ENCODE data around the gene SBF2. TPM values are rescaled to one million over a fixed set of nuclear protein-coding genes. Genes with fewer than 3 reads are reported as not detected.

SBF2 gene
- total RNA-seq, 1 experiment from 2014 or later = 31.3 TPM

GRCh38 chr11:10122326-10123197 lies 171.5 kb downstream of the SBF2 start:
- intact Hi-C loops (cut with micrococcal nuclease) = loop anchor here (2.0 kb wide), 1 partner anchor 26 kb away; no protein-coding TSS in a partner anchor
- peak overlapping the region; percentile 47; the same call in 1 of the 2 replicates for H3K4me3 ChIP-seq (ENCODE audit: low read length)
- no peak overlapping the region for H3K9ac ChIP-seq (ENCODE audit: low read length)
- CTCF ChIA-PET = interaction anchor here (0.5 kb wide), 1 partner anchor 472 kb away, joined by 3 read pairs; no protein-coding TSS in a partner anchor
- H3K4me1 ChIP-seq (ENCODE audit: insufficient read depth, low read length) = peaks cover 31% of the 10 kb centered on the region
- no peaks in the 10 kb centered on the region for H3K9me3 ChIP-seq (ENCODE audit: low read length)
- H3K27ac ChIP-seq (ENCODE audit: low read length) = peak overlapping the region; percentile 74
- no peak overlapping the region for H2AFZ ChIP-seq (ENCODE audit: low read length)
- 0 out of 2 replicates have a peak, but pooled peaks cover 4% of the 10 kb centered on the region for H3K79me2 ChIP-seq (ENCODE audit: low read length)
- TF ChIP-seq CTCF (conservative IDR thresholded peaks at IDR 0.05; ENCODE audit: low read depth, low read length) (no peak), EZH2phosphoT487 (IDR thresholded peaks at IDR 0.05; ENCODE audit: borderline replicate concordance, low read length) (no peak), EZH2 (IDR thresholded peaks at IDR 0.05; ENCODE audit: low read length, unreplicated experiment) (no peak)
- ATAC-seq (peak; percentile 94), DNase-seq (peak; percentile 94)
- H3K27me3 ChIP-seq (ENCODE audit: low read length) = no peaks in the 10 kb centered on the region
- no peaks in the 10 kb centered on the region for H3K9me2 ChIP-seq (replicated peaks; ENCODE audit: low read length)
- no TSS peak for BruUV-seq (replicated peaks)
- H3F3A ChIP-seq (ENCODE audit: low read length, unreplicated experiment) = no peaks in the 10 kb centered on the region
- H3K4me2 ChIP-seq (ENCODE audit: low read length) = peak overlapping the region; percentile 75
- no peaks in the 10 kb centered on the region for H3K36me3 ChIP-seq (ENCODE audit: low read depth, low read length)
- POLR2A ChIA-PET (ENCODE audit: unreplicated experiment) = interaction anchor here (0.5 to 0.7 kb wide), 4 partner anchors 145 to 584 kb away, joined by 3 to 4 read pairs (median 4); no protein-coding TSS in a partner anchor
- H4K20me1 ChIP-seq (ENCODE audit: low read length) = no peaks in the 10 kb centered on the region

- TF ChIP-seq EZH2 (IDR thresholded peaks at IDR 0.05; ENCODE audit: low read length, unreplicated experiment) (no peak), EZH2phosphoT487 (IDR thresholded peaks at IDR 0.05; ENCODE audit: borderline replicate concordance, low read length) (no peak)
- no peaks in the 10 kb centered on the region for H3K27me3 ChIP-seq (ENCODE audit: low read length)
- no peaks in the 10 kb centered on the region for H3F3A ChIP-seq (ENCODE audit: low read length, unreplicated experiment)
- ATAC-seq = no peak
- no peak overlapping the region for H3K4me3 ChIP-seq (ENCODE audit: low read length)
- 0 out of 2 replicates have a peak, but pooled peaks cover 4% of the 10 kb centered on the region for H3K79me2 ChIP-seq (ENCODE audit: low read length)
- CTCF ChIA-PET = no interaction called here
- POLR2A ChIA-PET (ENCODE audit: unreplicated experiment) = no interaction called here
- H2AFZ ChIP-seq (ENCODE audit: low read length) = no peak overlapping the region
- H3K4me1 ChIP-seq (ENCODE audit: insufficient read depth, low read length) = peaks cover 31% of the 10 kb centered on the region
- no peaks in the 10 kb centered on the region for H3K9me2 ChIP-seq (replicated peaks; ENCODE audit: low read length)
- H3K36me3 ChIP-seq (ENCODE audit: low read depth, low read length) = no peaks in the 10 kb centered on the region
- BruUV-seq (replicated peaks) = no TSS peak
- no peak for DNase-seq
- H3K9ac ChIP-seq (ENCODE audit: low read length) = no peak overlapping the region
- no peak overlapping the region for H3K27ac ChIP-seq (ENCODE audit: low read length)
- H3K9me3 ChIP-seq (ENCODE audit: low read length) = no peaks in the 10 kb centered on the region
- H3K4me2 ChIP-seq (ENCODE audit: low read length) = no peak overlapping the region
- intact Hi-C loops (cut with micrococcal nuclease) = no loop called here
- no peaks in the 10 kb centered on the region for H4K20me1 ChIP-seq (ENCODE audit: low read length)
Observed at GRCh38 chr11:10118865-10119264, 175.2 kb downstream of the SBF2 start.

- Histone ChIP-seq H3K36me3 (ENCODE audit: low read depth, low read length) (no peaks in the 10 kb centered on the region), H3K9me3 (ENCODE audit: low read length) (no peaks in the 10 kb centered on the region), H3K27ac (ENCODE audit: low read length) (no peak overlapping the region), H3K9ac (ENCODE audit: low read length) (no peak overlapping the region), H3K9me2 (replicated peaks; ENCODE audit: low read length) (no peaks in the 10 kb centered on the region), H3K27me3 (ENCODE audit: low read length) (no peaks in the 10 kb centered on the region), H3K4me1 (ENCODE audit: insufficient read depth, low read length) (peaks cover 22% of the 10 kb centered on the region), H3K4me2 (ENCODE audit: low read length) (no peak overlapping the region), H2AFZ (ENCODE audit: low read length) (no peak overlapping the region), H3K4me3 (ENCODE audit: low read length) (no peak overlapping the region), H4K20me1 (ENCODE audit: low read length) (no peaks in the 10 kb centered on the region), H3F3A (ENCODE audit: low read length, unreplicated experiment) (no peaks in the 10 kb centered on the region), H3K79me2 (ENCODE audit: low read length) (0 out of 2 replicates have a peak, but pooled peaks cover 4% of the 10 kb centered on the region)
- intact Hi-C loops (cut with micrococcal nuclease) = no loop called here
- no TSS peak for BruUV-seq (replicated peaks)
- CTCF ChIA-PET = no interaction called here
- DNase-seq = peak; percentile 25
- TF ChIP-seq EZH2 (IDR thresholded peaks at IDR 0.05; ENCODE audit: low read length, unreplicated experiment) = no peak
- no peak for TF ChIP-seq EZH2phosphoT487 (IDR thresholded peaks at IDR 0.05; ENCODE audit: borderline replicate concordance, low read length)
- TF ChIP-seq CTCF (conservative IDR thresholded peaks at IDR 0.05; ENCODE audit: low read depth, low read length) = no peak
- ATAC-seq = no peak
- POLR2A ChIA-PET (ENCODE audit: unreplicated experiment) = no interaction called here
Observed at GRCh38 chr11:10117709-10118351, 176.2 kb downstream of the SBF2 start.
